Astrocyte (in vitro differentiated cells and primary cell): ENCODE measurements around the gene RANBP3.

ENCODE experiments used
- EZH2 ChIP-seq: IDR thresholded peaks from 2 replicates; pipeline ENCODE4 v1.6.1; 2012; ENCODE audit warnings: mild to moderate bottlenecking, low read length, inconsistent platforms; ENCODE audit not compliant: insufficient read depth
- TF ChIP-seq, protein P1 (sequence below): IDR thresholded peaks from 2 replicates; pipeline ENCODE4 v1.5.1; 2011; ENCODE audit warnings: low read depth, mild to moderate bottlenecking, inconsistent platforms, low read length, moderate library complexity; ENCODE audit not compliant: insufficient read depth

GRCh38 chr19:5929625-5930024, 48.3 kb downstream of the RANBP3 start:
- TF ChIP-seq, protein P1, sequence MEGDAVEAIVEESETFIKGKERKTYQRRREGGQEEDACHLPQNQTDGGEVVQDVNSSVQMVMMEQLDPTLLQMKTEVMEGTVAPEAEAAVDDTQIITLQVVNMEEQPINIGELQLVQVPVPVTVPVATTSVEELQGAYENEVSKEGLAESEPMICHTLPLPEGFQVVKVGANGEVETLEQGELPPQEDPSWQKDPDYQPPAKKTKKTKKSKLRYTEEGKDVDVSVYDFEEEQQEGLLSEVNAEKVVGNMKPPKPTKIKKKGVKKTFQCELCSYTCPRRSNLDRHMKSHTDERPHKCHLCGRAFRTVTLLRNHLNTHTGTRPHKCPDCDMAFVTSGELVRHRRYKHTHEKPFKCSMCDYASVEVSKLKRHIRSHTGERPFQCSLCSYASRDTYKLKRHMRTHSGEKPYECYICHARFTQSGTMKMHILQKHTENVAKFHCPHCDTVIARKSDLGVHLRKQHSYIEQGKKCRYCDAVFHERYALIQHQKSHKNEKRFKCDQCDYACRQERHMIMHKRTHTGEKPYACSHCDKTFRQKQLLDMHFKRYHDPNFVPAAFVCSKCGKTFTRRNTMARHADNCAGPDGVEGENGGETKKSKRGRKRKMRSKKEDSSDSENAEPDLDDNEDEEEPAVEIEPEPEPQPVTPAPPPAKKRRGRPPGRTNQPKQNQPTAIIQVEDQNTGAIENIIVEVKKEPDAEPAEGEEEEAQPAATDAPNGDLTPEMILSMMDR, result no peak
- TF ChIP-seq EZH2, result no peak
